Esophagus mucosa (tissue), 1 donor: ENCODE results near the gene IL1RL2. TPM values are rescaled to one million over a fixed set of nuclear protein-coding genes. Genes with fewer than 3 reads are reported as not detected.

Experiments used
- ATAC-seq: fragments of 200-7000 bp; cut with Tn5 transposase; one replicate; pipeline ENCODE4 v1.9.1; 2020
- total RNA-seq: library from RNA; stranded (reverse); gene quantifications from one replicate; pipeline ENCODE4 v1.2.4, GENCODE V29; 2023
- donor health status: DM: yes; HTN: yes; CAD: no.

Gene IL1RL2
- total RNA-seq, 1 donor from 2014 or later: 8.1 TPM

GRCh38 chr2:102158011-102158755 is 28.6 kb upstream of the IL1RL2 start:
- no peak for ATAC-seq

GRCh38 chr2:102159295-102159694 is 27.5 kb upstream of the IL1RL2 start:
- ATAC-seq: no peak

- ATAC-seq: peak; percentile 80
These were observed 20.5 kb upstream of the IL1RL2 start for GRCh38 chr2:102166189-102166845.

GRCh38 chr2:102168026-102168771 is 18.6 kb upstream of the IL1RL2 start:
- no peak for ATAC-seq

- no peak for ATAC-seq
These were observed 14.9 kb upstream of the IL1RL2 start for GRCh38 chr2:102171946-102172345.

GRCh38 chr2:102172745-102173144 is 14.1 kb upstream of the IL1RL2 start:
- ATAC-seq: no peak

- ATAC-seq: no peak
These were observed 10.7 kb upstream of the IL1RL2 start for GRCh38 chr2:102176172-102176571.

- ATAC-seq: no peak
These were observed 8.9 kb upstream of the IL1RL2 start for GRCh38 chr2:102177814-102178478.

- no peak for ATAC-seq
These were observed 7.8 kb upstream of the IL1RL2 start for GRCh38 chr2:102179061-102179460.

- no peak for ATAC-seq
These were observed 6.8 kb upstream of the IL1RL2 start for GRCh38 chr2:102179788-102180686.

GRCh38 chr2:102180687-102180999 is 6.2 kb upstream of the IL1RL2 start:
- ATAC-seq: no peak

GRCh38 chr2:102181376-102181775 is 5.4 kb upstream of the IL1RL2 start:
- no peak for ATAC-seq

- peak; percentile 88 for ATAC-seq
These were observed 4.7 kb upstream of the IL1RL2 start for GRCh38 chr2:102181919-102182635.

- ATAC-seq: no peak
These were observed 2.8 kb upstream of the IL1RL2 start for GRCh38 chr2:102184018-102184417.

GRCh38 chr2:102184568-102184967 is 2.3 kb upstream of the IL1RL2 start:
- no peak for ATAC-seq

GRCh38 chr2:102185347-102185746 is 1.5 kb upstream of the IL1RL2 start:
- no peak for ATAC-seq

- peak; percentile 58 for ATAC-seq
These were observed 800 bp downstream of the IL1RL2 start for GRCh38 chr2:102187496-102188150.

GRCh38 chr2:102190430-102191107 is 3.7 kb downstream of the IL1RL2 start:
- no peak for ATAC-seq

GRCh38 chr2:102191501-102191900 is 4.7 kb downstream of the IL1RL2 start:
- no peak for ATAC-seq

- ATAC-seq: peak; percentile 46
These were observed 6.3 kb downstream of the IL1RL2 start for GRCh38 chr2:102193074-102193473.
